WI38 (cell line): ENCODE results near the gene DGKD.
A peak's percentile ranks its signal among the peaks of the same experiment; 100 is the strongest.

Experiments used
- H3K4me3 ChIP-seq: 2 replicates; pipeline ENCODE4 v1.5.1; 2011; ENCODE audit warnings: low read depth, mild to moderate bottlenecking, control low read depth, low read length
- TF ChIP-seq, protein P1 (sequence below): IDR thresholded peaks from 2 replicates; pipeline ENCODE4 v1.5.1; 2012; ENCODE audit warnings: low read depth, mild to moderate bottlenecking, control low read depth, low read length

DGKD gene

DNA sequence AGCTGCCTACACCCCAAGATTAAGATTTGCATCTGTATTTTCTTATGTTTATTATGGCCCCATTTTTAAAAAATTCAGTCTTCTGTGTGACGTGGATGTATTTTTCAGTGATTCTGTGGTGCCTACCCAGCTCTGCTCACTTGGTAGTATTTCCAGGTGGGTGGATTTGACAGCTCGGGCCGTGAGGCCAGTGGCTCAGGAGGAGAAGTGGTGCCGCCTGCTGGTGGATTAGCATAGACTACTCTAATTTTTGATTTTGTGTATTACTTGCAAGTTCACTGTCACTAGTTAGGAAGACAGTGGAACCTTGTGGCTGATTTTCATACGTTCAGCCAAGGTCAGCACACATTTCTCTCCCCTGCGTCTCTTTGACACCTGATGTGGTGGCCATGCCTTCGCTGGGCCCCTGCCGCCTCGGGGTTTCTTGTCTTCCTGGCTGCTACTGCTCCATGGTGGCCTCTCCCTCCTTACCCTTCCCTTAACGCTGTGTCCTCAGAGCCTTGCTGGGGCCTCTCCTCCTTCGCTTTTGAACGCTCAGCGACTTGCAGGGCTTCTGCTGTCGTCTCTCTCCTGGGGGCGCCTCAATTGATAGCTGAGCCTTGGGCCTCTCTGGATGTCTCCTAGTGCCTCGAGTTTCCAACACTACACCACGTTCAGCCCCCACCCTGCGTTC lies 89.4 kb downstream of the DGKD start:
- TF ChIP-seq, protein P1, sequence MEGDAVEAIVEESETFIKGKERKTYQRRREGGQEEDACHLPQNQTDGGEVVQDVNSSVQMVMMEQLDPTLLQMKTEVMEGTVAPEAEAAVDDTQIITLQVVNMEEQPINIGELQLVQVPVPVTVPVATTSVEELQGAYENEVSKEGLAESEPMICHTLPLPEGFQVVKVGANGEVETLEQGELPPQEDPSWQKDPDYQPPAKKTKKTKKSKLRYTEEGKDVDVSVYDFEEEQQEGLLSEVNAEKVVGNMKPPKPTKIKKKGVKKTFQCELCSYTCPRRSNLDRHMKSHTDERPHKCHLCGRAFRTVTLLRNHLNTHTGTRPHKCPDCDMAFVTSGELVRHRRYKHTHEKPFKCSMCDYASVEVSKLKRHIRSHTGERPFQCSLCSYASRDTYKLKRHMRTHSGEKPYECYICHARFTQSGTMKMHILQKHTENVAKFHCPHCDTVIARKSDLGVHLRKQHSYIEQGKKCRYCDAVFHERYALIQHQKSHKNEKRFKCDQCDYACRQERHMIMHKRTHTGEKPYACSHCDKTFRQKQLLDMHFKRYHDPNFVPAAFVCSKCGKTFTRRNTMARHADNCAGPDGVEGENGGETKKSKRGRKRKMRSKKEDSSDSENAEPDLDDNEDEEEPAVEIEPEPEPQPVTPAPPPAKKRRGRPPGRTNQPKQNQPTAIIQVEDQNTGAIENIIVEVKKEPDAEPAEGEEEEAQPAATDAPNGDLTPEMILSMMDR, result peak; percentile 84
- H3K4me3 ChIP-seq, result no peak overlapping the region

DNA sequence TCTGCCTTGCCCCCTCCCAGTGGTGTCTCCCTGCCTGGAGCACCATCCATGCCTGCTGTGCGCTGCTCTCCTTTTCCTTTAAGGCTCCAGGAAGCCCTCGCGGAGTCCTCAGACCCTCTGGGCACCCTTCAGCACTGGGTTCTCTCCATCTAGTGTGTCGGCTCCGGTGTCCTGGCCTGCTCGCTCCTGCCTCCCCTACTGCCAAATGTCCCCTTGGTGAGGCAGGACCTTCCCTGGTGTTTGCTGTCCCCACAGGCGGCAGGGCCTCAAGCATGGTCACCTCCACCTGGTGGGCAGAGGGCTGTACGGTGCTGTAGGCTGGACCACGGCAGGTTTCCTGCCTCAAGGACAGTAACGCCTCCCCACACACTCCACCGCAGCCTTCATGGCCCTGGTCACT lies 90.2 kb downstream of the DGKD start:
- TF ChIP-seq, protein P1, result no peak
- no peak overlapping the region for H3K4me3 ChIP-seq

DNA sequence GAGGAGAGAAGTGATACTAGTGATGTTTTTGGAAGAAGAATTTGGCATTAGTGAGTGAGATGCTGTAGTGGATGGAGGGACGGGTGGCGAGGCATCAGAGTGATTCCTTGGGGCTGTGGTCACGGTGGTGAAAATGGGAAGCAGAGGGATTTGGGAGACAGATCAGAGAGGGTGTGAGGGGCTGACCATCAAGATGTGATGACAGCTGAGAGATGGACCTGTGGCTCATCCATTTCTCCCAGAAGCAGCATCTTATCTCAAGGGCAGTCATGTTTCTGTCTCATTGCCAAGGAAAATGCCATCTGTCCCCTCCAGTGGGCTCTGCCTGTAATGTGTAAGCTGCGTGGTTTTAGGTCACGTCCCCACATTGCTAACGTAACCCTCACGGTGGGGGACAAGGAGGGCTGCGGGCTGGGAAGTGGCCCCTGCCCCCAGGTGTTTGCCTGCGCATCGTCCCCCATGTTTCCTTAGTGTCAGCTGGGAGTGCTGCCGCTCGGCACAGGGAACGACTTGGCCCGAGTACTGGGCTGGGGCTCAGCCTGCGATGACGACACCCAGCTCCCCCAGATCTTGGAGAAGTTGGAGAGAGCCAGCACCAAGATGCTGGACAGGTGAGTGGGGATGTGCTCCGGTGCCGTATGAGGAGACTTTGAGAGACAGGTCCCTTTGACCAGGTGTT lies 91.0 kb downstream of the DGKD start:
- TF ChIP-seq, protein P1, result no peak
- H3K4me3 ChIP-seq, result no peak overlapping the region

DNA sequence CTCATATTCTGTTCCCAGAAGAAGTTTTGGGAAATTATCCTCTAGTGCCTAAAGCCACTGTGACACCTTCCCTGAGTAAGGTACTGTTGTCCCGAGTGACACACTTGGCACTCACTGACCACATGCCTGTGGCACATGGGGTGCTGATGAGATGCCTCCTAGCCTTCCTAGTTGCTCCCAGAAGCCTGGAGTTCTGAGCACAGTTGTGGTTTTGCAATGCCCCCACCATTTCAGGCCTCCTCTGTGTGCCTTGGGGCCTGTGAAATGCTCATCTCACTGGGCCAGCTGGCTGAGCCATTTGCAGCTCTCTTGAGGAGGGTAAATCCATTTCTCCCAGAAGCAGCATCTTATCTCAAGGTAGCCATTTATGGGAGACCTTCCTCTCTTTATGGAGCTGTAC lies 91.8 kb downstream of the DGKD start:
- TF ChIP-seq, protein P1, result no peak
- no peak overlapping the region for H3K4me3 ChIP-seq

DNA sequence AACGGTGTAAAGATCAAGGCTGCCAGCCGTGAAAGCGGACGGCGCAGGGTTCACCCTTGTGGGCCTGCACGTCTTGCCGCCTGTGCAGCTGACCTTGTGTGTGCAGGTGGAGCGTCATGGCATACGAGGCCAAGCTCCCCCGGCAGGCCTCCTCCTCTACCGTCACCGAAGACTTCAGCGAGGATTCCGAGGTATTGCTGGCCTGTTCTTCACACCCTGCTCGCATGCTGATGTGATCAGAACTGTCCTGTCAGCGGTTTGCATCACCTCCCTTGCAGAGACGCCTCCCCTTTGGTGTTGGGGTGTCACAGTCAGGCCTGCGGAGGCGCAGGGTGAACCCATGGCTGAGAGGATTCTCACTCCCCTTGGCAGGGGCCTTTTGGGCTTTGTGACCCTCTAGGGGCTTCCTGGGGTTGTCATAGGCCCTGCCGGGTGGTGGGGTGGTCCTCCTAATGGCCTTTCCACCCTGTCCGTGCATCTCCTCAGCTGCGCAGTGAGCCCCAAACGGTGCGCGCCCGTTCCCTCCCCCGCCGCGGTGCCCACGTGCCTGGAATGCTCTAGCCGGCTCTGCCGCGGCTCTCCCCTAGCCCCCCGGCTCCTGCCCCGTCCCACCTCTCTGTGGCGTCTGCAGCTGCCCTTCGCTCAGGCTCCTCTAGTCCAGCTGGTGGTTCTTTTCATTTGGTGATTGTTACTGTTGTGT lies 92.5 kb downstream of the DGKD start:
- TF ChIP-seq, protein P1, result no peak
- no peak overlapping the region for H3K4me3 ChIP-seq

DNA sequence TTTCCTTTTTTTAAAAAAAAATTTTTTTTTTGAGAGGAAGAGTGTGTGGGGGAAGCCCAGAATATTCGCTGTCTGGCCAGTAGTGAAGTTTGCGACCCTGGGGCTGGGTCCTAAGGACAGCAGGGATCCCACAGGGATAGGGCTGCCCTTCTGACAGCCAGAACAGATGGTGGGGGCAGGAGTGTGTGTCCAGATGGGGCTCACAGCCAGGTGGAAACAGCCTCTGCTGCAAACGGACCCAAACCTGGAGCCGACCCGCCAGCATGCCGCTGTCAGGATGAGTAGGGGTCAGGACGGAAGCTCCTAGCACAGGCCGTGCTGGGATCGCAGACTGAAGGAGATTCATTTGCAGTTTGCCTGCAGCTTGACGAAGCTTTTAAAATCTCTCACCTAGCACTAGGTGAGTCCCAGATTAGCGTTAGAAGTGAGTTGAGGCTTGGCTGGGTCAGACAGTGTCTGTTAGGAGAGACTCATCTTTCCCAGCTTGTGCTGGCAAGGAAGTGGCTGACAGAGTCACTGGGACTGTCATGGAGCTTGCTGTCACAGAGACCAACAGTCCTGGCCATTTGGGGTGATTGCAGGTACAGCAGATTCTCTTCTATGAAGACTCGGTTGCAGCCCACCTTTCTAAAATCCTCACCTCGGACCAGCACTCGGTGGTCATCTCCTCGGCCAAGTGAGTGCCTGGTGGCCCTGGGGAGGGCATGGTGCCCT lies 93.4 kb downstream of the DGKD start:
- H3K4me3 ChIP-seq, result no peak overlapping the region
- TF ChIP-seq, protein P1, result no peak
